NCI-H774 (cell line): Measurements from ENCODE around the gene FAM81B.
"Not testable (repeated sequence)": the region's sequence is repeated elsewhere in the genome, so short reads cannot be mapped to it uniquely, and the experiment has no call there.

Experiments
- DNase-seq: peaks from one replicate; lab custom pipeline; 2025; lab: John Stamatoyannopoulos, UW

FAM81B gene, protein sequence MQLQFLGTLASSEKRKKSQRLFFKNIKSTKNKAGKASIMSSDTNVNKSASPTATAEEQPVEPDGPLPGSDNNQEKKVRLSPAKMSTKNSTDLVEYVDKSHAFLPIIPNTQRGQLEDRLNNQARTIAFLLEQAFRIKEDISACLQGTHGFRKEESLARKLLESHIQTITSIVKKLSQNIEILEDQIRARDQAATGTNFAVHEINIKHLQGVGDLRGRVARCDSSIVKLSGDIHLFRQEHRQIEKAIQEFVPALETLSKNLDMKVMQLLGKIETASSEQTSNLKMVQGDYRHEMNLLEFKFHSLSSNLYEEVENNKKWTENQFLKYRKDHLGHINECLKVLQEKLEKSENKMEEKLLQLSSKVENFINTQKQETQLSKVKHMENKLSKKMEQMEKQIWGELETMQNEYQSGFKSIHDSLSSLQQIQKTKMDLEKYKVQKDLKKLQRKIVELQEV

DNA sequence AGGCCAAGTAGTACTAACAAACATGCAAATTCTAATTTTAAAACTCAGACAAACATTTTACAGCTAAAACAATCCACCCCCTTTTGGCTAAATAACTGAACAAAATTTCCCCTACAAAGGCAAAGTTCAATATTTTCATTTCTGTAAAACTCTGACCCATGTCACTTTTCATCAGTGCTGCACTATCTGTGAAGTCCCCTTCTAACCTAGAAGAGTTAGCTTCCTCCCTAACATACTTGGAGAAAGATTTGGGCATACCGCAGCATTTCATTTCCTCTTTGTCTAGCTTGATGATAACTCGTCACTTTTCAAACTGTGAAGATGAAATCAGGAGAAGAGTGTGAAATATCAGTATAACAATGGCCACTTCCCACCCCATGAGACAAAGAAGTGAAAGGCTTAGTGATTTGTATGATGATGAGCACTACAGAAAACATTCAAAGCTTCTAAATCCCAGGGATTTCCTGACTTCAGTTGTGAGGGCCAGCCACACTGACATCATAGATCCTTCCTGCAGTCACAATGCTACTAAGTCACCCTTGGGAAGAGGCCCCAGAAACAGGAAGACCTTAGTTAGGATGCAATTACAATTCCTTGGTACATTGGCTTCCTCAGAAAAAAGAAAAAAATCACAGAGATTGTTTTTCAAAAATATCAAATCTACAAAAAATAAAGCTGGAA, at the start of gene FAM81B:
Gene FAM81B (plus strand): TSS at position 555 of the 681 bp plus-strand sequence. CDS start 24 bp downstream, at position 579.
- no peak for DNase-seq

DNA sequence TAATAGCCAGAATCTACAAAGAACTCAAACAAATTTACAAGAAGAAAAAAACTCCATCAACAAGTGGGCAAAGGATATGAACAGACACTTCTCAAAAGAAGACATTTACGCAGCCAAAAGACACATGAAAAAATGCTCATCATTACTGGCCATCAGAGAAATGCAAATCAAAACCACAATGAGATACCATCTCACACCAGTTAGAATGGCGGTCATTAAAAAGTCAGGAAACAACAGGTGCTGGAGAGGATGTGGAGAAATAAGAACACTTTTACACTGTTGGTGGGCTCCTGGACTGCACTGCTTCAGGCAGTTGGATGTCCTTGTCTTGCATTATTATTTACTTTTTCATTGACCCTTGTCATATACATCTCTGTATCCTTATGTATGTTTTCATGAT, 49.7 kb upstream of the FAM81B start:
- not testable (repeated sequence) for DNase-seq

DNA sequence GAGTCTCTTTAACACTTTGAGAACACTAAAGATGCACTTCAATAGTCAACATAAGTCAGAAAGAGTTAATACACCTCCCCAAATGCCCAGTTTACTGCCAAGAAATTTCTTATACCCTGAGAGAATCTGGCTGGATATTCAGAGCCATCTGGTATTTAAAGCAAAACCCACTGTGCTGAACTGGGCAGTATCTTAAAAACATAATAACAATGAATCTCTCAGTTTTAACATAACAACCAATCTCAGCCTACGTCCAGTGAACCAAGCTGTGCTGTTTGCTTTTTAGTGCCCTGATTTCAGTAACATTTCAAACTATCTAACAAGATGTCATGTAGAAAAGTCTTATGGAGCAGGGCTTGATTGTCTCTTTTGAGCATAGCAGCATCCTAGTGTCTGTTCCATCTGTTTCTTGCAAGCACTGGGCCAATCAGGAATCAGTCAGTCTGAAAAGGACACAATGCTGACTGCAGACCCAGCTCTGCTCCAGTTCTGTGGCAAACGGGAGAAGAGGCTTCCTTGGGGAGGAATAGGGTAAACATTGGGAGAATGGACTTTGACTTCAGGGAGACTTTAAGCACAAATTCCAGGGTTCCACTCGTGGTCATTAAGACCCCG, 43.6 kb upstream of the FAM81B start:
- DNase-seq, result no peak

DNA sequence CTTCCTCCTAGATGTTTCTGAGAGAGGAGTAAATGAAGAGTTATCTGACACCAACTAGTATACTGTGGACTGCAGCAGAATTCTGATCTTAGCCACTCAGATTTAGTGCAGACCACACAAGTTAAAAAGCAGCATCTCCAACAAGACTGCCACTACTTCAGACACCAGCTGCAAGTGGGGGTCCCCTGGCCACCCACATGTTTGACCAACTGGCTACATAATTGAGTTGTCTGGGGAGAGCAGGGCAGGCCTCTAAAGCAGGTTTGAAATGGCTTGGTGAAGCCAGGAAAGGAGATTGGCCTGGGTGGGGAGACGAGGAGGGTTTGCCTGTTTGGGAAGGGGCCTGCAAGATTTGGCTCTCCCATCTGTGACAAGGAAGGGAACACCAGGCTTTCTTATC, 40.5 kb upstream of the FAM81B start:
- no peak for DNase-seq

- no peak for DNase-seq
These were observed 38.5 kb upstream of the FAM81B start for GRCh38 chr5:95352691-95353090.

DNA sequence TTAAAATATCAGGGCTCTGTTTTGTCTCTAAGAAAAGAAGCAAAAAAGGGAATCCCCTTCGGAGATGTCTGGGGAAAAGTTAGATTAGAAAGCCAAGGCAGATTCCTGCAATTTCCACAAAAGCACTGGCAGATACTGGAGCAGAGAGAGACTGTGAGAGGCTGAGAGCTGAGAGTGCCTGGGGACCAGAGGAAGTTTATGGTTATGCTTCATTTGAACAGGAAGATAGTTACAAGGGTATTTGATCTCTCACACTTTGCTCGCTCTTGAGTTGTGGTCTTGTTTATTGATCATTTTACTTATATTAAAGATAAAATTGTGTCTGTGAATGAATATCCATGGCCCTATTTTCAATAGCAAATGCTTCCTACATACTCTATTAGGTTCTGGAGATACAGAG, 32.8 kb upstream of the FAM81B start:
- DNase-seq, result no peak

DNA sequence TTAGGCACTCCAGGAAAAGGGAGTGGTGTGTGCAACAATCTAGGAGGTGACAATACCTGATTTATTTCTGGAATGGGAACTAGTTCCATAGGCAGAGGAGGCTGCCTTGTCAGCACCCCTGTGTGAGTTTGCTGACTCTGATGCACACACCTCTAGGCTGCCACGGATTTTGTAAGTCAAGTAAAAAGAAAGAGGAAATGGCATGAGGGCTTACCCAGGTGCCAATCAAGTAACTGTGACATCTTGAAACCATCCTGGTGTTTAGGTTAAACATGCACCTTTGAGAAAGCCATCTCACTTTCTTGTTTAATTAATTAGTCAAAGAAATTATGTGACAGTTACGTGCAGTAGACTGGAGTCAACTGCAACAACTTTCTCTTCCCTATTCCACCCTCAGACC, 32.3 kb upstream of the FAM81B start:
- DNase-seq, result no peak

GRCh38 chr5:95360667-95361066, 30.5 kb upstream of the FAM81B start:
- not testable (repeated sequence) for DNase-seq

- DNase-seq, result no peak
These were observed 25.7 kb upstream of the FAM81B start for GRCh38 chr5:95365302-95366095.

DNA sequence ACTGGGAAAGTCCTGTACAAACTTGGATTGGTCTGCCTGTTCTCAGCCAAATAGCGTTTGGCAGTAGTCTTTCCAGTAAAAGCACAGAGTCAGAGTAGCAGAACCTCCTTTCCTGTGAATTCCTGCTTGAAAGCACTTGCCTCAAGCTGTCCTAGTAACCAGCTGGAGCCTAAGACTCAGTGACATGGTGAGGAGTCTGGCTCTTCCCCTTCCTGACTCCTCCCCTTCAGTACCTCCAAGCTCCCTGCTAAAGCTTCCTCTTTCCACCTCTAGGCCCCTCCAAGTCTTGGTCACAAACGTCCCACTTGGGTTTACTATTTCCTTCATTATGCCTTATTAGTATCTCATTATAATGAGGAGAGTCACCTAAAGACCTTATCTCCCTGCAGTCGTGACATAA, 21.4 kb upstream of the FAM81B start:
- DNase-seq, result no peak

DNA sequence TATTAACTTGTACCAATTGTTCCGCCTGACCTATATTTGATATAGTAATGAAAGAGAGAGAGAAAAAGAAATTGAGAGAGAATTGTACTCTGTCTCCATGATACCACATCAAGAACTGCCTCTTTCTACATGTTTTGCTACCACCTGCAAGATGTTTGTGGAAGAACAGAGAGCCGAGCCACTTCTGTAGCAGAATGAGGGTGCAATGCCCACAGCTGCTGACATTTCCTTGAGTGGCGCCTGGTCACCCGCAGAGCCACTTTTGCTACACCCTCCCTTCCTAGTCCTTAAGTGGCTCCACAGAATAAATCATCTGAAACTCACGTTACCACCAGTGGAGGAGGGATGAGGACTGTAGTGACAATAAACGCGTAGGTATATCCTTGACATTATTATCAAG, 17.1 kb upstream of the FAM81B start:
- no peak for DNase-seq

GRCh38 chr5:95375591-95375990, 15.6 kb upstream of the FAM81B start:
- no peak for DNase-seq

- no peak for DNase-seq
These were observed 12.0 kb upstream of the FAM81B start for GRCh38 chr5:95379133-95379532.

GRCh38 chr5:95380103-95380628, 11.0 kb upstream of the FAM81B start:
- DNase-seq, result no peak

- peak; percentile 40 for DNase-seq
These were observed 8.4 kb upstream of the FAM81B start for GRCh38 chr5:95382801-95383200.

DNA sequence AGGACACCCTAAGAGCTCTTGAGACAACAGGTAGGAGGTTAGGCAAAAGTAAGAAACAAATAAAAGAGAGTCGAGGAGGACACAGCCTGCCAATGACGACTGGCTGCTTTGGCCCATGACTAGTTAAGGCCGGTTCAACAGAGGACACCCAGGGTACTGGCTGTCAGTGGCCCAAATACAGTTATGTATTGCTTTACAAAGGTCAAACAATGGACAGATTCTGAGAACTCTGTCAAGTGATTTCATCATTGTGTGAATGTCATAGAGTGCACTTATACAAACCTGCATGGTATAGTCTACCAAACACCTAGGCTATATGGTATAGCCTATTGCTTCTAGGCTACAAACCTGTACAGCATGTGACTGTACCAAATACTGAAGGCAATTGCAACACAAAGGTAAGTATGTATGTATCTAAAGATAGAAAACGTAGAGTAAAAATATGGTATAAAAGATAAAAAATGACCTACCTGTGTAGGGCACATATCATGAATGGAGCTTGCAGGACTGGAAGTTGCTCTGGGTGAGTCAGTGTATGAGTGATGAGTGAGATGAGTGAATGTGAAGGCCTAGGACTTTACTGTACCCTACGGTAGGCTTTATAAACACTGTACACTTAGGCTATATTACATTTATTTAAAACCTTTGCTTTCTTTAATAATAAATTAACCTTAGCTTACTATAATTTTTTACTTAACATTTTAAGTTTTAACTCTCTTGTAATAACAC, 6.5 kb upstream of the FAM81B start:
- DNase-seq, result no peak

- no peak for DNase-seq
These were observed 5.8 kb upstream of the FAM81B start for GRCh38 chr5:95385334-95385733.

DNA sequence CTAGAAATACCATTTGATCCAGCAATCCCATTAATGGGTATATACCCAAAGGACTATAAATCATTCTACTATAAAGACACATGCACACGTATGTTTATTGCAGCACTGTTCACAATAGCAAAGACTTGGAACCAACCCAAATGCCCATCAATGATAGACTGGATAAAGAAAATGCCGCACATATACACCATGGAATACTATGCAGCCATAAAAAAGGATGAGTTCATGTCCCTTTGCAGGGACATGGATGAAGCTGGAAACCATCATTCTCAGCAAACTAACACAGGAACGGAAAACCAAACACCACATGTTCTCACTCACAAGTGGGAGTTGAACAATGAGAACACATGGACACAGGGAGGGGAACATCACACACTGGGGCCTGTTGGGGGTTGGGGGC, 799 bp downstream of the FAM81B start:
- not testable (repeated sequence) for DNase-seq

DNA sequence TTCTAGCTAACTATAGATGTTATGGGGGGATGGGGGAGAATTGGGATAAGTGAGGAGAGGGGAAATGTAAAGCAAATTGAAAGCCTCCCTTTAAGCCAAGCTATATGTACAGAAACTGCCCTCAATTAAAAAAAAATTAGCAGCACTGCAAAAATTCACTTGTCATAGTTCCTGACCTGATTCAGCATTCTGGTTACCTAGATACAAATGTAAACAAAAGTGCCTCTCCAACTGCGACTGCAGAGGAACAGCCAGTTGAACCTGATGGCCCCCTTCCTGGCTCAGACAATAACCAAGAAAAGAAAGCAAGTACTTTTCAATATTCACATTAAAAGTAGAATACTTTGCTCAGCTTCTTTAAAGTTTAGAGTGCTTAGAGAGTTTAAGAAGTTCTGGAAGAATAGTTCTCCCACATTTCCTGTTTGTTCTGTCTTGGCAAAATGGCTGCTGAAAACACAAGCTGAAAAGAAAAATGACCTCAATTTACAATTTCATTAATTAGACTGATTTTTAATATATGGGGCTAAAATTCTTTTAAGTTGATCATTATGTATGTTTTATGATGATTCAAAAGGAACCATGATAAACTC, 1.5 kb downstream of the FAM81B start:
- peak; percentile 58 for DNase-seq

DNA sequence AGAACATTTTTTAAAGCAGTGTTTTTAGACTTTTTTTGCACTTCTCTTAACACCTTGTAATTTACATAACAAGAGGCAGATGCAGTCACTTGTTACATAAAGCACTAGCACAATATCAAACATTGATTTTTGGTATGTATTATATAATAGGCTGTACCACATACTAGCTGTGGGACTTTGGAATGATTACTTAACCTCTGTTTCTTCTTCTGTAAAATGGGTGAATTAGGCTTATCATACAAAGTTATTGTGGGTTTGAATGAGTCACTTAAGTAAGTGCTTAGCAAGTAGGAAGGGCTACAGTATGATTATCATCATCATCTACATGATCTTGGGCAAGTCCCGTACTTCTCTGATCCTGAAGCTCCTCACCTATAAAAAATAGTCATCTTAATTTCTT, 2.1 kb downstream of the FAM81B start:
- no peak for DNase-seq

DNA sequence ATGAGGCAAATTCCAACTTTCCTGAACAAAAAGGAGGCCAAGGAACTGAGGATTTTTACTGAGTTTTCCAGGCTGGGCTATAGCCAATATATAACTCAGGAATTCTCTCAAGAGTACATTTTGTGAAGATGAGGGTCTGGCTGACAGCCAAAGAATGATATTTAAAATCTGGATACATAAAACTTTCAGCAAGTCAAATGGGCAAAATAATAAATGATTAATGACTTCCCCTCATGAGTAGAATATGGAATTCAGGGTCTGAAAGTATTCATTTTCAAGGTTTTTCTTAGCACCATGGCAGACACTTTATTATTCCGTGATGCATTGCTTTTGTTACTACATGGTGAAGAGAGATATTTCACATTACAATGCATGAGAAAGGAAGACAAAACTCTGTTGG, 7.8 kb downstream of the FAM81B start:
- DNase-seq, result no peak
